ENCODE measurements around the gene GALNT1.

DNA sequence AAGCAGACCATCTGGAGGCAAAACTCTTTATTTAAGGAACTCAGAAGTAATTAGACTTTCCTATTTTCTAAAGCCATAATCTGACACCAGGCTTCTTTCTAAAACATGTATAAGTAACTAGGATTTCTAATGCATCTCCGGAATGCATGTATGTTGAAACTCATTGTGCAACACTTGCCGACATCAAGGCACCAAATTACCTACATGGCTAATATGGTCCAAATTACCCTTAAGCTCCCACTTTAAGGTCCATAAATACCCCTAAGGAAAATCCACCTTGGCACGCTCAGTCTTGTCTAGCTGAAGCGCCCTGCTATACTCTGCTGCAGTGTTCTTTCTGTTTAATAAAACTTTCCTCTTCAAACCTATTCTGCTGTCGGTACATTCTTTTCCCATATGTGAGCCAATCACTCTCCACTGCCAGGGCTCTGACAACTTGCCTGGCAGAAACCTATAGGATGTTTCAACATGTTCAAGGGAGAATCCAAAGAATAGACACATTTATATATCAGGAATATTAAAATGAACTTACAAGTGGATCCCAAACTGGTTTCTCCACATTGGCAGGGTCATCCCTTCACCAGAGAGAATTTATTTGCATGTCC lies 171.9 kb downstream of the GALNT1 start:
- TF ChIP-seq, protein P1, sequence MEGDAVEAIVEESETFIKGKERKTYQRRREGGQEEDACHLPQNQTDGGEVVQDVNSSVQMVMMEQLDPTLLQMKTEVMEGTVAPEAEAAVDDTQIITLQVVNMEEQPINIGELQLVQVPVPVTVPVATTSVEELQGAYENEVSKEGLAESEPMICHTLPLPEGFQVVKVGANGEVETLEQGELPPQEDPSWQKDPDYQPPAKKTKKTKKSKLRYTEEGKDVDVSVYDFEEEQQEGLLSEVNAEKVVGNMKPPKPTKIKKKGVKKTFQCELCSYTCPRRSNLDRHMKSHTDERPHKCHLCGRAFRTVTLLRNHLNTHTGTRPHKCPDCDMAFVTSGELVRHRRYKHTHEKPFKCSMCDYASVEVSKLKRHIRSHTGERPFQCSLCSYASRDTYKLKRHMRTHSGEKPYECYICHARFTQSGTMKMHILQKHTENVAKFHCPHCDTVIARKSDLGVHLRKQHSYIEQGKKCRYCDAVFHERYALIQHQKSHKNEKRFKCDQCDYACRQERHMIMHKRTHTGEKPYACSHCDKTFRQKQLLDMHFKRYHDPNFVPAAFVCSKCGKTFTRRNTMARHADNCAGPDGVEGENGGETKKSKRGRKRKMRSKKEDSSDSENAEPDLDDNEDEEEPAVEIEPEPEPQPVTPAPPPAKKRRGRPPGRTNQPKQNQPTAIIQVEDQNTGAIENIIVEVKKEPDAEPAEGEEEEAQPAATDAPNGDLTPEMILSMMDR (IDR thresholded peaks at IDR 0.05), result no peak
- no peak for TF ChIP-seq POLR2A (IDR thresholded peaks at IDR 0.05)
